DND-41 (cell line): Measurements from ENCODE around the gene GRAMD2B.

Experiments
- ATAC-seq: fragments of 200-7000 bp; cut with Tn5 transposase; 3 replicates; pipeline ENCODE4 v1.9.1; 2021; ENCODE audit warnings: low read depth; ENCODE audit not compliant: insufficient read depth
- DNase-seq: peaks from one replicate; pipeline ENCODE4 v3.0.0-alpha.2; 2020
- H2AFZ ChIP-seq: 2 replicates; pipeline ENCODE4 v1.6.0; 2012; ENCODE audit warnings: low read depth, low read length
- H3K27ac ChIP-seq: 2 replicates; pipeline ENCODE4 v1.5.1; 2012; ENCODE audit warnings: low read length, inconsistent platforms
- H3K27me3 ChIP-seq: fragments of 200-600 bp; sonication (generic); 2 replicates; pipeline ENCODE4 v1.6.0; 2012; ENCODE audit warnings: low read length, mild to moderate bottlenecking, inconsistent platforms; ENCODE audit not compliant: insufficient read depth, poor library complexity
- H3K36me3 ChIP-seq: 2 replicates; pipeline ENCODE4 v1.5.1; 2012; ENCODE audit warnings: low read length, inconsistent platforms; ENCODE audit not compliant: insufficient read depth
- H3K4me1 ChIP-seq: 2 replicates; pipeline ENCODE4 v1.5.1; 2012; ENCODE audit warnings: mild to moderate bottlenecking, low read length; ENCODE audit not compliant: insufficient read depth
- H3K4me2 ChIP-seq: 2 replicates; pipeline ENCODE4 v1.6.0; 2012; ENCODE audit warnings: mild to moderate bottlenecking, moderate library complexity, low read length, inconsistent platforms; ENCODE audit not compliant: insufficient read depth
- H3K4me3 ChIP-seq, 2 experiments: fragments of 200-600 bp in 1 of 2; shearing (Covaris generic) in 1 of 2; 2 replicates each; pipeline ENCODE4 v1.5.1; 2012 to 2016; ENCODE audit warnings: inconsistent platforms in 2 of 2, low read length in 2 of 2, mild to moderate bottlenecking in 2 of 2, low read depth in 1 of 2, moderate library complexity in 1 of 2
- H3K79me2 ChIP-seq: 2 replicates; pipeline ENCODE4 v1.6.0; 2012; ENCODE audit warnings: low read length, inconsistent platforms; ENCODE audit not compliant: insufficient read depth
- H3K9ac ChIP-seq: 2 replicates; pipeline ENCODE4 v1.6.0; 2012; ENCODE audit warnings: low read depth, mild to moderate bottlenecking, inconsistent platforms, low read length, moderate library complexity
- H3K9me3 ChIP-seq: 2 replicates; pipeline ENCODE4 v1.5.1; 2012; ENCODE audit warnings: low read length, moderate library complexity, mild to moderate bottlenecking, inconsistent platforms; ENCODE audit not compliant: insufficient read depth, severe bottlenecking
- H4K20me1 ChIP-seq: 2 replicates; pipeline ENCODE4 v1.6.0; 2012; ENCODE audit warnings: low read length; ENCODE audit not compliant: insufficient read depth
- EZH2 ChIP-seq: IDR thresholded peaks from 3 replicates; pipeline ENCODE4 v1.6.1; 2012; ENCODE audit warnings: borderline replicate concordance, low read depth, mild to moderate bottlenecking, moderate library complexity, low read length, inconsistent platforms; ENCODE audit not compliant: severe bottlenecking
- TF ChIP-seq, protein P1 (sequence below): IDR thresholded peaks from 2 replicates; pipeline ENCODE4 v1.5.1; 2012; ENCODE audit warnings: borderline replicate concordance, low read length, moderate library complexity, mild to moderate bottlenecking; ENCODE audit not compliant: poor library complexity, severe bottlenecking; ENCODE audit errors: extremely low read depth

The GRAMD2B gene

DNA sequence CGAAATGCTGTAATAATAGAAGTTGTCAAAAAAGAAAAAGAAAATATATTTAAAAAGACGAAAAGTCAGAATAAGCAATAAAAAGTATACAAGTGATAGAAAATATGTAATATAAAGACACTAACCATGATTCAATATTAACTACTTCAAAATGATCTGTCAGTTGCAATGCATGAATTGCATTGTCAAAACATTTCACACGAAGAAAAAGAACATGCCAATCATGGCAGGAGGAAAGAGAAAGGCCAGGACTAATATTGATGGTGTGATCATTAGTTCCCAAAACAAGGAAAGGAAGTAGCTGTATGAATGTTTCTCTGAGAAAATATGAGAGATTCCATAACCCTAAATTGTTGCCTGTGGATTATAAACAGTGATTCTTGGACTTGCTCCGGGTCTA lies 7.4 kb upstream of the GRAMD2B start:
- Histone ChIP-seq H3K9me3 (no peaks in the 10 kb centered on the region), H3K4me2 (0 out of 2 replicates have a peak overlapping the region, but pooled peaks have one; percentile 3), H3K4me3 (no peak overlapping the region), H3K79me2 (no peaks in the 10 kb centered on the region), H2AFZ (no peak overlapping the region), H3K27ac (no peak overlapping the region), H3K36me3 (no peaks in the 10 kb centered on the region), H3K9ac (no peak overlapping the region), H3K4me1 (no peaks in the 10 kb centered on the region), H4K20me1 (no peaks in the 10 kb centered on the region), H3K27me3 (no peaks in the 10 kb centered on the region)
- TF ChIP-seq EZH2: no peak
- TF ChIP-seq, protein P1, sequence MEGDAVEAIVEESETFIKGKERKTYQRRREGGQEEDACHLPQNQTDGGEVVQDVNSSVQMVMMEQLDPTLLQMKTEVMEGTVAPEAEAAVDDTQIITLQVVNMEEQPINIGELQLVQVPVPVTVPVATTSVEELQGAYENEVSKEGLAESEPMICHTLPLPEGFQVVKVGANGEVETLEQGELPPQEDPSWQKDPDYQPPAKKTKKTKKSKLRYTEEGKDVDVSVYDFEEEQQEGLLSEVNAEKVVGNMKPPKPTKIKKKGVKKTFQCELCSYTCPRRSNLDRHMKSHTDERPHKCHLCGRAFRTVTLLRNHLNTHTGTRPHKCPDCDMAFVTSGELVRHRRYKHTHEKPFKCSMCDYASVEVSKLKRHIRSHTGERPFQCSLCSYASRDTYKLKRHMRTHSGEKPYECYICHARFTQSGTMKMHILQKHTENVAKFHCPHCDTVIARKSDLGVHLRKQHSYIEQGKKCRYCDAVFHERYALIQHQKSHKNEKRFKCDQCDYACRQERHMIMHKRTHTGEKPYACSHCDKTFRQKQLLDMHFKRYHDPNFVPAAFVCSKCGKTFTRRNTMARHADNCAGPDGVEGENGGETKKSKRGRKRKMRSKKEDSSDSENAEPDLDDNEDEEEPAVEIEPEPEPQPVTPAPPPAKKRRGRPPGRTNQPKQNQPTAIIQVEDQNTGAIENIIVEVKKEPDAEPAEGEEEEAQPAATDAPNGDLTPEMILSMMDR: no peak
- DNase-seq (no peak), ATAC-seq (no peak)

DNA sequence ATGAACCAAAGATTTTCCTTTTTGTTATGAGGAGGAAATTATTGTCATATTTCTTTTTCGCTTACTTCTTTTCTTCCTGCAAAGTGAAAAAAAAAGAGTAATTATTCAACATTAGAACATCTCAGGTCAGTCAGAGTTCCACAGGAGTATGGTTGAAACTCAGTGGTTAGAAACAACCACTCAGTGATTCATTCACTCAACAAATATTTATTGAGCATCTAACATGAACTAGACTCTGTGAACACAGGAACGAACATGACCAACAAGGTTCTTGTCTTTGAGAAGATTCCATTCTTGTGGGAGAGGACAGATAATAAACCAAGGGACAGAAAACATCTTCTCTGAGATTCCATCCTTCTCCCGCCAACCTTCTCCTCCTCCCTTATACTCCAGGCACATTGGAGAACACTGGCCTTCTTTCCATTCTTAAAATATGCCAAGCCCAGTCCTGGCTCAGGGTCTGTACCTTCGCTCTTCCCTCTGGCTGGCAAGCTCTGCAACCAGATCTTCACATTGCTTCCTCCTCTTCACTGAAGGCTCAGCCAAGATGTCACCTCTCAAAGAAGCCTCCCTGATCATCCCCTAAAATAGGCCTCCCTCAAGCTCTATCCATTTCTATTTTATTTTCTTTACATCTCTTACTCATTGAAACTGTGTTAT lies 6.8 kb upstream of the GRAMD2B start:
- Histone ChIP-seq H4K20me1 (no peaks in the 10 kb centered on the region), H3K36me3 (no peaks in the 10 kb centered on the region), H3K27me3 (no peaks in the 10 kb centered on the region), H3K4me3 (no peak overlapping the region), H3K4me1 (no peaks in the 10 kb centered on the region), H3K9me3 (no peaks in the 10 kb centered on the region), H3K9ac (no peak overlapping the region), H2AFZ (no peak overlapping the region), H3K27ac (no peak overlapping the region), H3K4me2 (no peak overlapping the region), H3K79me2 (no peaks in the 10 kb centered on the region)
- DNase-seq (no peak), ATAC-seq (no peak)
- no peak for TF ChIP-seq EZH2
- TF ChIP-seq, protein P1: no peak

DNA sequence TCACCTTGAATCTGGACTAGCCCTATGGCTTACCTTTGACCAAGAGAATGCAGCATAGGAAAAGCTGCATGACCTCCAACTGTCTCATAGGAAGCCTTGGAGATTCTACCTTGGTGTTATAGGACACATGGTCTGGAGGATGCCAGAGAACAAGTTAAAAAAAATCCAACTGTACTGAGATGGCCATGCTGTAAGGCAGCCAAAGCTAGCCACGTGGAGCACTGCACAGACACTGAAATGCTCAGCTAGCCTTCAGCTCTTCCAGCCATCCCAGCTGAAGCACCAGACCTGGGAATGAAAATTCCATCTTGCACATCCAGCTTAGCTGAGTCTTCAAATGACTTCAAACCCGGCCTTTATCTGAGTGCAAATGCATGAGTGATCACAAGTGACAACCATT lies 6.0 kb upstream of the GRAMD2B start:
- no peak overlapping the region for H3K4me3 ChIP-seq
- no peaks in the 10 kb centered on the region for H3K4me1 ChIP-seq
- H2AFZ ChIP-seq: no peak overlapping the region
- no peak overlapping the region for H3K4me2 ChIP-seq
- H3K27me3 ChIP-seq: no peaks in the 10 kb centered on the region
- no peaks in the 10 kb centered on the region for H3K36me3 ChIP-seq
- ATAC-seq (no peak), DNase-seq (no peak)
- no peak for TF ChIP-seq EZH2
- TF ChIP-seq, protein P1: no peak
- H3K9me3 ChIP-seq: no peaks in the 10 kb centered on the region
- no peaks in the 10 kb centered on the region for H3K79me2 ChIP-seq
- H3K9ac ChIP-seq: no peak overlapping the region
- no peak overlapping the region for H3K27ac ChIP-seq
- H4K20me1 ChIP-seq: no peaks in the 10 kb centered on the region

DNA sequence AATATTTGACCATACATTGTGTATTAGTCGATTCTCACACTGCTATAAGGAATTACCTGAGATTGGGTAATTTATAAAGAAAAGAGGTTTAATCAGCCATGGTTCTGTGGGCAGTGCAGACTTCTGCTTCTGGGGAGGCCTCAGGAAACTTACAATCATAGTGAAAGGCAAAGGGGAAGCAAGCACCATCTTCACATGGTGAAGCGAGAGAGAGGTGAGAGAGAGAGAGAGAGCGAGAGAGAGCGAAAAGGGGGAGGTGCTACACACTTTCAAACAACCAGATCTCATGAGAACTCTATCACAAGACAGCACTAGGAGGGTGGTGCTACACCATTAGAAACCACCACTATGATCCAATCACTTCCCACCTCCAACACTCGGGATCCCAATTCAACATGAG lies 4.1 kb upstream of the GRAMD2B start:
- Histone ChIP-seq H3K4me2 (no peak overlapping the region), H3K9ac (no peak overlapping the region), H3K27ac (no peak overlapping the region), H4K20me1 (no peaks in the 10 kb centered on the region), H3K4me1 (peaks cover 16% of the 10 kb centered on the region; the same call in 1 of the 2 replicates), H3K79me2 (no peaks in the 10 kb centered on the region), H3K9me3 (no peaks in the 10 kb centered on the region), H2AFZ (no peak overlapping the region), H3K36me3 (no peaks in the 10 kb centered on the region), H3K4me3 (no peak overlapping the region), H3K27me3 (peaks cover 6% of the 10 kb centered on the region)
- DNase-seq (no peak), ATAC-seq (no peak)
- no peak for TF ChIP-seq EZH2
- TF ChIP-seq, protein P1: no peak
